ENCODE results near the gene SPOCK3. TPM values are rescaled to one million over a fixed set of nuclear protein-coding genes. Genes with fewer than 3 reads are reported as not detected.
"Not testable (repeated sequence)": the region's sequence is repeated elsewhere in the genome, so short reads cannot be mapped to it uniquely, and the experiment has no call there.

SPOCK3 gene
- total RNA-seq, 2 donors from 2014 or later, result not detected

DNA sequence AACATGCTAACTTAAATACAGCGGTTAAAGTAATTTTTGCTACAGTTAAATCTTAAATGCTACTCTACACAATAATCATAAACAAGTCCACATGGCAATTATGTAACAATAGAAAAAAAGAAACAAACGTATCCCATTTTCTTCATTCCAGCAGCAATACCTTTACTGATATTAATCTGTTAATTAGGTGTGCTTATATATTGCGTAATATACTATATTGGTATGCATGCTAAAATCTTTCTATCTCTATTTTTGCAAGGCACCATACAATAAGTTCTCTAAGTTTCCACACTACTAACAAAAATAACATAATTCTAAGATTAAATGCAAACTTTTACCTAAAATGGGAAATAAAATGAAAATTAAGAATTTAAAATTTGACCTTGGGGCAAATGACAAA lies 500.6 kb downstream of the SPOCK3 start:
- Histone ChIP-seq H3K27me3 (no peaks in the 10 kb centered on the region), H3K27ac (no peak overlapping the region), H3K36me3 (no peaks in the 10 kb centered on the region), H3K9me3 (no peaks in the 10 kb centered on the region), H3K4me1 (no peaks in the 10 kb centered on the region), H3K4me3 (no peak overlapping the region)
- TF ChIP-seq, protein P1, sequence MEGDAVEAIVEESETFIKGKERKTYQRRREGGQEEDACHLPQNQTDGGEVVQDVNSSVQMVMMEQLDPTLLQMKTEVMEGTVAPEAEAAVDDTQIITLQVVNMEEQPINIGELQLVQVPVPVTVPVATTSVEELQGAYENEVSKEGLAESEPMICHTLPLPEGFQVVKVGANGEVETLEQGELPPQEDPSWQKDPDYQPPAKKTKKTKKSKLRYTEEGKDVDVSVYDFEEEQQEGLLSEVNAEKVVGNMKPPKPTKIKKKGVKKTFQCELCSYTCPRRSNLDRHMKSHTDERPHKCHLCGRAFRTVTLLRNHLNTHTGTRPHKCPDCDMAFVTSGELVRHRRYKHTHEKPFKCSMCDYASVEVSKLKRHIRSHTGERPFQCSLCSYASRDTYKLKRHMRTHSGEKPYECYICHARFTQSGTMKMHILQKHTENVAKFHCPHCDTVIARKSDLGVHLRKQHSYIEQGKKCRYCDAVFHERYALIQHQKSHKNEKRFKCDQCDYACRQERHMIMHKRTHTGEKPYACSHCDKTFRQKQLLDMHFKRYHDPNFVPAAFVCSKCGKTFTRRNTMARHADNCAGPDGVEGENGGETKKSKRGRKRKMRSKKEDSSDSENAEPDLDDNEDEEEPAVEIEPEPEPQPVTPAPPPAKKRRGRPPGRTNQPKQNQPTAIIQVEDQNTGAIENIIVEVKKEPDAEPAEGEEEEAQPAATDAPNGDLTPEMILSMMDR (IDR thresholded peaks at IDR 0.05), result no peak
- DNase-seq (ENCODE audit: low spot score), result no peak

DNA sequence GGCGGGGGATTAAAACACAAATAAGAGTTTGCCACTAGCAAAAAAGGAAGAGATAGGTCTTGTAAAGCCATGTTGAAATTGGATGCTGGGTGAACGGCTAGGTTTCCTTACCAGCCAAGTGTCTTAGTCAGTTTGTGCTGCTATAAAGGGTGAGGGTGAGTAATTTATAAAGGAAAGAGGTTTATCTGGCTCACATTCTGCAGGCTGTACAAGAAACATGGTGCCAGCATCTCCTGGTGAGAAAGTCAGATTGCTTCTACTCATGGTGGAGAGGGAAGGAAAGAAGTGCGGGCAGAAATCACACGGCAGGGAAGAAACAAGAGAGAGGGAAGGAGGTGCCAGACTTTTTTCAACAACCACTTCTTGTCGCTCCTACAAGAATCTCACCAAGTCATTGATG lies 507.5 kb downstream of the SPOCK3 start:
- TF ChIP-seq, protein P1 (IDR thresholded peaks at IDR 0.05), result no peak
- DNase-seq (ENCODE audit: low spot score), result no peak
- Histone ChIP-seq H3K4me3 (no peak overlapping the region), H3K27ac (no peak overlapping the region), H3K9me3 (no peaks in the 10 kb centered on the region), H3K4me1 (no peaks in the 10 kb centered on the region), H3K27me3 (no peaks in the 10 kb centered on the region), H3K36me3 (no peaks in the 10 kb centered on the region)

DNA sequence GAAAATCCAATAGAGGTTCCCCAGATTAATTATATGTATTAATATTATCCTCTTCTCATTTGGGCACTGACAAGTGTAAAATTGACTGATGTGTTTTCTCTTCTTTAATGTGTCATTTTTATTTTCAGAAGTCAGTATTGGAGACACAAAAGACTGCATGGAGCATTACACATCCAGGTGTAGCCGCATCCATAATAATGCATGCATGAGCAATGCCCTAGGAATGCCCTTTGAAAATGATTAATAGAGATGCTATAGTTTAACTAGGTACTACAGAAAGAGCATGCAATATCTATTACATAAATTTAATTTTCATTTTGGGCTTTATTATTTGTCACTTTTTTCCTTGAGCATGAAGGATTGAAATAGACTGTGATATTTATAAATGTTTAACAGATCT lies 509.9 kb downstream of the SPOCK3 start:
- no peak overlapping the region for H3K4me3 ChIP-seq
- TF ChIP-seq, protein P1 (IDR thresholded peaks at IDR 0.05), result no peak
- no peaks in the 10 kb centered on the region for H3K9me3 ChIP-seq
- no peak overlapping the region for H3K27ac ChIP-seq
- DNase-seq (ENCODE audit: low spot score), result no peak
- no peaks in the 10 kb centered on the region for H3K27me3 ChIP-seq
- no peaks in the 10 kb centered on the region for H3K36me3 ChIP-seq
- H3K4me1 ChIP-seq, result no peaks in the 10 kb centered on the region

DNA sequence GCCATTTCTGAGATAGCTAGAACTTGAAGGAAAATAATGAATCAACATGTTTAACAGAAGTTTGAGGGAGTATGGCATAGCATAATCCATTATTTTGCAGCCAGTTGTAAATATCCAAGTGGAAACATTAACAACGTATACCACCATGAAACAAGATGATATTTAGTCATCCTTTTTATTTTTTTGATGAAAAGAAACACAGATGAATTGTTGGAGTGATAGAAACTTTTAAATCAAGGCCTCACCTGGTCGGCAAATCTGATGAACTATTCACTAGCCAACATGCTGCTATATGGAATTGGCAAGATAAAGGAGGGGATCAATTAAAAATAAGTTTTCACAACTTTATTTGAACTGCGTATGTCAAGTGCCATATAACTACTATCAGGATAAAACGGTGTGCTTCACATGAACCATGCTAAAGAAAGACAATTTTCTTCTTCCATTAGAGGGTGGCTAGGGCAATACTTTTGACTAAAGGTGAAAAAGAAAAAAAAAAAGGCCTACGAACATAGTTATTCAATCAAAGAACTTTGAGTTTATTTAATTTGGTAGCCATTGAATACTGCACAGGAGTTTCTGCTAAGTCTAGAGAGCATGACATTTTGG lies 510.7 kb downstream of the SPOCK3 start:
- TF ChIP-seq, protein P1 (IDR thresholded peaks at IDR 0.05), result no peak
- Histone ChIP-seq H3K9me3 (no peaks in the 10 kb centered on the region), H3K27ac (no peak overlapping the region), H3K36me3 (no peaks in the 10 kb centered on the region), H3K27me3 (no peaks in the 10 kb centered on the region), H3K4me1 (no peaks in the 10 kb centered on the region), H3K4me3 (no peak overlapping the region)
- no peak for DNase-seq (ENCODE audit: low spot score)

DNA sequence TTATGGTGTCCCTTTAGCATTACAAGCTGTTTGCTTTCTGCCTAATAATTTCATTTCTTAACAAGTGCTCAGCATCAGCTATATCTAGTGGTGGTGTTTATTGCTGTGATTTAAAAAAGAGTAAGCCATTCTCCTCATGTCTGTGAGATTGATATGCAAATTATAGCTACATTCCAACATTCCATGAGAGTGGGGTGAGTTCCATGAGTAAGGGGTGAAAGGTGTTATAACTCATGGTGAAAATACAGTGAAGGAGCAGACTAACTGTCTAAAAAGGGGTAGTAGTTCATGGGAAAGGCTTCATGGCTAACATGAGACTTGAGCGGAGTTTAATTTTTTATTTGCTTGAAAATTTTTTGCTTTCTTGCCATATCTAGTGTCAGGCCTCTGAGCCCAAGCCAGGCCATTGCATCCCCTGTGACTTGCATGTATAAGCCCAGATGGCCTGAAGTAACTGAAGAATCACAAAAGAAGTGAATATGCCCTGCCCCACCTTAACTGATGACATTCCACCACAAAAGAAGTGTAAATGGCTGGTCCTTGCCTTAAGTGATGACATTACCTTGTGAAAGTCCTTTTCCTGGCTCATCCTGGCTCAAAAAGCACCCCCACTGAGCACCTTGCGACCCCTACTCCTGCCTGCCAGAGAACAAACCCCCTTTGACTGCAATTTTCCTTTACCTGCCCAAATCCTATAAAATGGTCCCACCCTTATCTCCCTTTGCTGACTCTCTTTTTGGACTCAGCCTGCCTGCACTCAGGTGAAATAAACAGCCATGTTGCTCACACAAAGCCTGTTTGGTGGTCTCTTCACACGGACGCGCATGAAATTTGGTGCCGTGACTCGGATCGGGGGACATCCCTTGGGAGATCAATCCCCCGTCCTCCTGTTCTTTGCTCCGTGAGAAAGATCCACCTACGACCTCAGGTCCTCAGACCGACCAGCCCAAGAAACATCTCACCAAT lies 518.3 kb downstream of the SPOCK3 start:
- not testable (repeated sequence) for H3K27ac ChIP-seq; H3K27me3 ChIP-seq; H3K9me3 ChIP-seq; DNase-seq (ENCODE audit: low spot score); H3K36me3 ChIP-seq; H3K4me3 ChIP-seq; H3K4me1 ChIP-seq

DNA sequence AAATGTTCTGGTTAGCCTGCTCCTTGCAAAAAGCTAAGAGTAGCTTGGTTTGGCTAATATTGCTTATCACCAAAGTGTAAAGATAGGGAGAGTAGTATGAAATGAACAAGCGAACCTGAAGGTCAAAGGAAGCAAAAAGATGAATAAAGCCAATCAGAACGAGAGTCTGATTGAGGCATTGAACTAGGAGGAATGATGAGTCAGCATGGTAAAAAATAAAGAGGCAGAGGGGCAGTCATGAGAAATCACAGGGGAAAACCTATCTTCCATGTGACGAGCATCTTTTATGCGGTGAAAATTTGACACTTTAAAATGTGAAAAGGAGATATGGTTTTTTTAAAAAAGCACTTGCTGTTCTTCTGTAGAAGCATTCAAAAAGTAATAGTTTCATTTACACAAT lies 533.7 kb downstream of the SPOCK3 start:
- Histone ChIP-seq H3K9me3 (peaks cover 0 to 22% of the 10 kb centered on the region in 2 donors), H3K27ac (no peak overlapping the region), H3K4me3 (no peak overlapping the region), H3K27me3 (no peaks in the 10 kb centered on the region), H3K4me1 (no peaks in the 10 kb centered on the region), H3K36me3 (no peaks in the 10 kb centered on the region)
- TF ChIP-seq, protein P1 (IDR thresholded peaks at IDR 0.05), result no peak
- DNase-seq (ENCODE audit: low spot score), result no peak
